Spleen (tissue), 7 donors: ENCODE measurements around the gene NGB.
A peak's percentile ranks its signal among the peaks of the same experiment; 100 is the strongest.

Experiments
- POLR2A ChIP-seq, 3 donors: fragments of 450-650 bp; IDR thresholded peaks; one replicate each; pipeline ENCODE4 v1.5.1; 2017; ENCODE audit warnings: antibody characterized with exemption in 3 of 3, mild to moderate bottlenecking in 1 of 3
- POLR2AphosphoS5 ChIP-seq, 3 donors: sonication (generic); formaldehyde crosslinking; IDR thresholded peaks; one replicate each; pipeline ENCODE4 v1.5.1; 2017; ENCODE audit warnings: antibody characterized with exemption in 3 of 3
- TF ChIP-seq, protein P1 (sequence below), 11 experiments: fragments of 200-600 bp in 7 of 11; fragments of 450-650 bp in 4 of 11; sonication (generic) in 4 of 11; IDR thresholded peaks in 8 of 11; conservative IDR thresholded peaks in 3 of 11; 1 replicate in 7 of 11; 2 replicates in 4 of 11; pipeline versions ENCODE4 v1.4.0 to v1.8.0; 2016 to 2021; ENCODE audit warnings: antibody characterized with exemption in 11 of 11, inconsistent platforms in 4 of 11, mild to moderate bottlenecking in 1 of 11
- donor health status: DM: no; HTN: no; CAD: no; lungs with moderate emphysema.
- donor health status: DM: no; HTN: no; CAD: no.
- donor health status: DM: no; HTN: no; CAD: no.

GRCh38 chr14:77316195-77316505 is 45.1 kb upstream of the NGB start:
- TF ChIP-seq POLR2A (IDR thresholded peaks at IDR 0.05) (no peak), POLR2AphosphoS5 (IDR thresholded peaks at IDR 0.05) (no peak)
- TF ChIP-seq, protein P1, sequence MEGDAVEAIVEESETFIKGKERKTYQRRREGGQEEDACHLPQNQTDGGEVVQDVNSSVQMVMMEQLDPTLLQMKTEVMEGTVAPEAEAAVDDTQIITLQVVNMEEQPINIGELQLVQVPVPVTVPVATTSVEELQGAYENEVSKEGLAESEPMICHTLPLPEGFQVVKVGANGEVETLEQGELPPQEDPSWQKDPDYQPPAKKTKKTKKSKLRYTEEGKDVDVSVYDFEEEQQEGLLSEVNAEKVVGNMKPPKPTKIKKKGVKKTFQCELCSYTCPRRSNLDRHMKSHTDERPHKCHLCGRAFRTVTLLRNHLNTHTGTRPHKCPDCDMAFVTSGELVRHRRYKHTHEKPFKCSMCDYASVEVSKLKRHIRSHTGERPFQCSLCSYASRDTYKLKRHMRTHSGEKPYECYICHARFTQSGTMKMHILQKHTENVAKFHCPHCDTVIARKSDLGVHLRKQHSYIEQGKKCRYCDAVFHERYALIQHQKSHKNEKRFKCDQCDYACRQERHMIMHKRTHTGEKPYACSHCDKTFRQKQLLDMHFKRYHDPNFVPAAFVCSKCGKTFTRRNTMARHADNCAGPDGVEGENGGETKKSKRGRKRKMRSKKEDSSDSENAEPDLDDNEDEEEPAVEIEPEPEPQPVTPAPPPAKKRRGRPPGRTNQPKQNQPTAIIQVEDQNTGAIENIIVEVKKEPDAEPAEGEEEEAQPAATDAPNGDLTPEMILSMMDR (IDR thresholded peaks at IDR 0.05 in 8 of 11, conservative IDR thresholded peaks at IDR 0.05 in 3 of 11): peak in 5 of 11 experiments; percentile 14 to 63 (median 42)
